GM19438 (cell line): Measurements from ENCODE around the gene CYP27C1.

ENCODE experiments used
- ATAC-seq: cut with Tn5 transposase; IDR thresholded peaks from one replicate; pipeline ENCODE4 v1.9.1; 2021; ENCODE audit warnings: low read depth; ENCODE audit not compliant: unreplicated experiment

The CYP27C1 gene

GRCh38 chr2:127195140-127196074 is 24.7 kb downstream of the CYP27C1 start:
- no peak for ATAC-seq

DNA sequence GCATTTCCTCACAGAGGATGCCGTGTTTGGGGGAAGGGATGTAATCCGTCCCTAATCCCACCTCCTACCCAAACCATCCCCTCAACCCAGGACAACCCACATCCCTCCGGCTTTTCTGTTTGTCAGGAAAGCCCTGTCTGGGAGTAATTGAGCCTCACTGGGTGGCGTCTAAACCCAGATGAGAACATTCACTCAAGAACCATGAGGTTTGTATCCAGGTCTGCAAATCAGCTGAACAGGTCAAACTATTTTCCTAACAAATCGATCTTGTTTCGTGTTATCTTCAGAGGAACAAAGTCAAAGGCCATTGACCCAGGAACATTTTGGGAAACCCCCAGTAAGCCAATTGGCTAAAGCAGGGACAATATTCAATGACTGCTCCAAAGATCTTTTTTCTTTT is 25.7 kb downstream of the CYP27C1 start:
- ATAC-seq, result no peak

GRCh38 chr2:127193967-127194280 is 26.2 kb downstream of the CYP27C1 start:
- no peak for ATAC-seq

DNA sequence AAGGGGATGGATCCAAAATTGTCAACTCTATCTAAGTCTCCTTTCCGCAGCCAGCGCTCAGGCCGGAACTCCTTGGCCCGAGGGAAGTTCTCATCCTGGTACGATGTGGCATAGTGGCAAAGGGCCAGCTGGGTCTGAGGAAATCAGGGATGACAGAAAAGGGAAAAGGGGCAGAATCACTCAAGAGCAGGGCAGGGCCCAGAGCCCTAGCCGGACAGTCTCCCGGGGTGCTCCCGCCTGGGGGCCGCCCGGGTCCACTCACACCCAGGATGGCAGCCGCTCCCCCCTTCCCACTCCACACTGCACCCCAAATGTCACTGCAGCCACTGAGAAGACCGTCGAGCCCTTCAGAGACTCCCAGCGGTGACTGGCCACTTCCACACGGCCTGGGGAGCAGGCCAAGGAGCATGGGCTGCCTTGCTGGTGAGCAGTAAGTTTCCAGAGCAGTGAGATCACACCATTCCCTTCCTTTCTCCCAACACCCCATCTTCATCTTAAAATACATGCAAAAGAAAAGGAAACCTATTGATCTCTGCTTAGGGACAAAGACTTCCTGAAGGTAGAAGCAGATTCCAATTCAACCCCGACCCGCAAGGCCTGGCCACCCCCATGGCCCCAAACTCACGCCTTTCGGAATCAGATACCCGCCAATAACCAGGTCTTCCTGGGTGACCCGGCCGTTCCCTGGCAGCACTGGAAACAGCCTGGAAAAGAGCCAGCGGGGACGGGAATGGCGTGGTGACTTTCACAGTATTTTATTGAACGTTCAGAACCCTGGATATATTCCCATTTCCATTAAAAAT is 26.7 kb downstream of the CYP27C1 start:
- ATAC-seq, result no peak

DNA sequence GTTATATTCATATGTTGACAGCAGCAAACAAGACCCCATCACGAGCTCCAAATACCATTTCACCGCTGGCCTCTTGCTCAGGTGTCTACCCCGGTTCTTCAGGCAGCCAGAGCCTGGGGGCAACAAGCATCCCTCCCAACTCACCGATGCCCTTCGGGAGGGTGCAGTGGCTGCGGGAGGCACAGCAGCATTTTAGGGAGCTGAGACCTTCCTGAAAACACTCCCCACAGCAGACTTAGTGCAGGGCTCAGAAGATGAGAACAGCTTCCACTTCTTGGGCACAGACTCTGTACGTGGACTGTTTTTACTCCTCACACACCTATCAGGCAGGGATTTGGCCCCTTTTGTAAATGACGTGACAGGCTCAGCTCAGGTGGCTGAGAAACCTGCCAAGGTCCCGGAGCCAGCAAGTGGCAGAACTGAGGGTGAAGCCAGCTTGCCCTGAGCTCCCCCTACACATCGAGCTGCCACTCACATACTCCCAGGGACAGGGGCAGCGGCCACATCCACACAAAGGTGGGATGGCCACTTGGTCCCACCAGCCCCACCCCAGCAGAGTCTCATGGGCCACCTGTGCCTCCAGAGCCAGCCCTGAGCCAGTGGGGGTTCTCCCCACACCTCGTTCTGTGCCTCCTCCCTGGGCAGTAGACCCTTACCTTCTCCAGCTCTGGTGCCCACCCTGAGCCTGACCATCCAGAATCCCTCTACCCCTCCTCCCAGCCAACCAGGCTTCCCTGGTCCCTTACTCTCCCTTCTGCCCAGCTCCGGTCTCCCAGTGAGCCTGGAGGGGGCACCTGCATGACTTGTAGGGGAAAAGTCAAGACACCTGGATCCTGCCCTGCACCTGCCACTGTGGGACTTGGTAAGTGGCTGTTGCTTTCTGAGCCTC is 28.5 kb downstream of the CYP27C1 start:
- no peak for ATAC-seq

DNA sequence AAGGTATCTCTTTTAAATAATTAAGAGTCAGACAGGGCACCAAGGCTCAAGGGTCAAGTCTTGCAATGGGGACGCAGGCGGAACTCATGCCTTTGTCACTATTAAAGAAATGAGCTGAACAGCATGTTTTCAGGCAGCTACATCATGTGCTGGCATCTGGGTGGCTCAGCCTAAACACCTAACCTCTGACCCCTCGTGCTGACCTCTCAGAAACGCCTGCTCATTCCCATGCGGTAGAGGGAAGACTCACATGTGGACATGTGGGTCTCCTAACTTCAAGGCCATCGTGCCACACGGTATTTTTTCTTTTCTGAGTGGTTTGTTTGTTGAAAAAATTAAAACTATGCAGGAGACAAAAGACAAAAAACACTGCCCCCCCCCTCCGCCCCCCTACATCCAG is 31.3 kb downstream of the CYP27C1 start:
- no peak for ATAC-seq

DNA sequence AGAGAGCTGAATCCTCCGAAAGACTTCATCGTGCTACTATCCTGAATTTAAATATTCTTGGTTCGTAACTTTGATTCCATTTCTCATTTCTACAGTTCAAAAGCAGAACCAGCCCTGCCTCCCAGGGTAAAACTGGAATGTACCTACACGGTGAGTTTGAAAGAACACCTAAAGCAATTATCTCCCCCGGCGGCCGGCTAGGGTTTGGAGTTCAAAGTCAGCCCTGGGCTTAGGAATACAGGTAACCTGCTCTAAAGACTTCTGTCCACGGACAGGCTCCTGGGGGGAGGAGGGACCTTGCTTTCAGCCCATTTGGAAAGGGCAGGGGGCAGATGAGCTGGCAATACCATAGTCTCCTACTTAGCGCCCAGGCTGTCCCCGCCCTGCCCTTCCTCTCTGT is 32.3 kb downstream of the CYP27C1 start:
- no peak for ATAC-seq

GRCh38 chr2:127187081-127187775 is 32.9 kb downstream of the CYP27C1 start:
- ATAC-seq, result no peak

DNA sequence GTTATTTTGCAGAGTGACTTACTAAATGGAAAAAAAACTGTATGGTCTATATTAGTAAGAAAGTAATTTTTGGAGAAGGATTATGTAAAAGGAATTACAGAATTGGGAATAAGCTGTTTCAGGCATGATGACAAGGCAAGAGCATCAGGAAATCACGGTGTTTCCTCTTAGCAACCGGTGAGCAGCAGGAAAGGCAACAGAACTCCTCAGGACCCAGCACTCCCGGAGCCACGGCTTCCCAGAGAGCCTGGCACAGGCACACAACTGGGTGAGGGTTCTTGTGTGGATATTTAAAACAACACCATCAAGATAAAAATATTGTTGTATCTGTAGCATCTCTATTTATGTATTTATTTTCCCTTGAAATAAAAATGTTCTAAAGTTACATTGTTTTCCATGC is 34.4 kb downstream of the CYP27C1 start:
- ATAC-seq, result no peak

GRCh38 chr2:127185093-127185492 is 35.0 kb downstream of the CYP27C1 start:
- no peak for ATAC-seq

- no peak for ATAC-seq
Observed at GRCh38 chr2:127183771-127184170, 36.3 kb downstream of the CYP27C1 start.

DNA sequence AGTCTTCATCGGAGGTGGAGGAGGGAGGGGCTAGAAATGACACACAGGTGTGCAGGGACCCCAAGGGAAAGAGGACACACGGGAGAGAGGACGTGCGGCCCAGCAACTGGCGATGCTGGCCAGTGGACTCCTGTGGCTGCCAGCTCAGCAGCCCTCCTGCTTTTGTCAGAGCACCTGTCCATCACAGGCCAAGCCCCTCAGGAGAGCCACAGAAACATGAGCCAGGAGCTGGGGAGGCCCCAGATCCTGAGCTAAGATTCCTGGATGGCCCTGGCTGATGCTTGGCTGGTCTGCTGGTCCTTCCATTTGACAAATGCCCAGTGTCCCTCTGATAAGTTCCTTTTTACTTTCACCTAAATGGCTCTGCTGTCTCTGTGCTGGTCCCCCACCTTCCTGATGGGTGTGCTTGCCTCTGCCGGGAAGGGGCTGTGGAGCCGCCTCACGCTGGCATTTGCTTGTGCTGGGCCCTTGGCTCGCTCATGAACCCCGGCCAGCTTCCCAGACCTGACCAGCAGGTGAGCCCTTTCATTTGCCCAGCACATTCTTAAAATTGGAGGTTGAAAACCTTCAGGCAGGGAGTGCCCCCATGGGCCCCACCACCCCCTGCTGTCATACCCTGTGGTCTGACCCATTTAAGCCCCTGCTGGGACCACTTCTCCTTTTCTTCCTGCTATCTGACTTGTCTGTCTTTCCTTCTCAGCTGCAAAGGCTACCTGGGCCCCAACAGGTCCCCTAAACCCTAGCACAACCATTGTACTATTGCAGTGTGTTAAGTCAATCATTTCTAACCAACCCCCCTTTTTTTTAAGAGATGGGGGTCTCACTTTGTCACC is 37.3 kb downstream of the CYP27C1 start:
- no peak for ATAC-seq

- no peak for ATAC-seq
Observed at GRCh38 chr2:127181851-127182250, 38.2 kb downstream of the CYP27C1 start.

- ATAC-seq, result no peak
Observed at GRCh38 chr2:127179766-127180165, 40.3 kb downstream of the CYP27C1 start.

DNA sequence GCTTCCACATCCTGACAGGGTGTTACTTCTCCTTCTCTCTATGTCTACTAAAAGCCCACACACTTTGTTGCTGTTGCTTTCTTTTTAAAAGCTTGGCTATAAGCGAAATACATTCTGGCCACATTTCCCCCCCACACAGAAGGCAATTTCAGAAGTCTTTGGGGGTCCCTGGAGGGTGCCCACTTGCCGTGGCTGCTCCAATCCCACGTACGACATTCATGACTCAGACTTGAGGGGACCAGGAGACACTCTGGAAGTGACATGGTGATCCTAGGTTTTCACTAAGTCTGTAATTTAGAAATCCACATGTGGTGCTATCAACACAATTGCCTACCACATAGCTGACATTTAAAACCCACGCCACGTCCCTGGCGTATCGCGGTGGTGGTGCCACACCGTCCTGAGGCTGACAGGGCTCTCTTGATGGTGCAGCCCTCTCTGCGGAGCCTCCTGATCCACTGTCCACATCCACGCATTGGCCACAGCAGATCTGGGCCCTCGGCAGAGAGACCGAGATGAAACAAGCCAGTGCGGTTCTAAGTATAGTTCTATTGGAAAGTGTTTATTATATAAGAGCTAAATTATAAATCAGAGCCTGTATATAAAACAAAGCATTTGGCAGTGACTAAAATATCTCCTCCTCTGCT is 42.4 kb downstream of the CYP27C1 start:
- ATAC-seq, result no peak

DNA sequence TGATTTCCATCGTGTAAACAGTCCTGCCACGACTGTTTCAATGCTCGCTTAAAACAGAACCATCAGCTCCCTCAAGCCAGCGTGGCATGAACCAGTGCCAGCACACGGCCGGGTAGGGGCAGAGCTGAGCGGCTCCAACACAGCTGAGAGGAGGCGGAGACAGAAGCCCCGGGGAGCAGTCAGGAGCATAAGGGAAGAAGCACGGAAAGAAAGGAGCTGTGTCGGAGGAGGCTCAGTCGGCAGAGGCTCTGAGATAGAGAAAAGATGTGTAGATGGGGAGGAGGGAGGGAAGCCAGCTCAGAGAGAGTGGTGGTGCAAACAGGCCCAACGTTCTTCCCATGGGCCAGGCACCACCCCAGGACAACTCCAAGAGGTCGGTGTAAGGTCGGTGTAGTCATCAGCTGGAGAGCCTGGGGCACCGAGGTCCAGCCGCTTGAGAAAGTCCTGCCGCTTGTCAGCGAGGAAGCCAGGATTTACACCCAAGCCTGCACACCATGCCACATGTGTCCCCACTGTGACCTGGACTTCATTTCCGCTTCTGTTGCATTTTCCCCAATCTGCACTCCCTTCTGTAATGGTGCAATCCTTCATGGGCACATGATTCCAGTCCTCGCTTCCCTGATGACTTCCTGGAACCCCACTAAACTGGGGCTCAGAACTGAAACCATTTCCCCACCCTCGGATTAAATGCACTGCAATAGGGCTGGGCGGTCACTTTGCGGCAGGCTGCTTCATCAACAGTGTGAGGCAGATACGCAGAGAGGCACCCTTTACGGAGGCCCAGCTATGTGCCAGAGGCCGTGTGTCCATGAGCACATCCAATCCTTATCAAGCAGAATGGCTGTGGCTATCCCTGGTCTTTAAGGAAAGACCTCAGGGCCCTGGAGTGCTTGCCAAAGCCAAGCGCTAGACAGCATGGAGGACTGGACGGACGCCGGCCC is 43.5 kb downstream of the CYP27C1 start:
- no peak for ATAC-seq

DNA sequence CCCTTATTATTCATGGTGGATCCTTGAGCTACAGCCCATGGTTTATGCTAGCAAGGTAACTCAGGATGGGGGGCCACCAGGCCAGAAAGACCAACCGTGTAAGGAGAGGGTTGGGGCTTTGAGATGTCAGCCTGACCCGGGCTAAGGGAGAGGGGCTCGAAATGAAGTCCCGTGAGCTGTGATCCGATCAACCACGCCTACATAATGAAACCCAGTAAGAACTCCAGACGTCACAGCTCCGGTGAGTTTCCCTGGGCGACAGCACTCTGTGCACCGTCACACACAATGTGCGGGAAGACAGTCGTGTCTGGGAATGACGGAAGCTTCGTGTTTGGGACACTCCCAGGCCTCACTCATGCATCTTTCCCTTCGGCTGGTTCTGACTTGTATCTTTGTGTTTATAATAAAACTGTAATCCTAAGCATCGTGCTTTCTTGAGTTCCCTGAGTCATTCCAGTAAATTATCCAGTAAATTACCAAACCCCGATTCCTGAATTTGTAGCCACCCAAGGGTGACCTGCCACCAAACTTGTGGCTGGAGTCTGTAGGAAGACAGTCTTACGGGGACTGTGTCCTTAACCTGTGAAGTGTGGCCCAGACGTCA is 44.2 kb downstream of the CYP27C1 start:
- ATAC-seq, result no peak
